SU-DHL-6 (cell line): Measurements from ENCODE around the gene DUSP3.

ENCODE experiments used
- CTCF ChIP-seq: fragments of 200-600 bp; sonication (generic); IDR thresholded peaks from one replicate; pipeline ENCODE4 v1.5.1; 2017; ENCODE audit warnings: antibody characterized with exemption, mild to moderate bottlenecking, low read length, moderate library complexity; ENCODE audit not compliant: insufficient read depth, poor library complexity, severe bottlenecking
- EZH2phosphoT487 ChIP-seq: fragments of 200-600 bp; sonication (generic), shearing (Covaris generic); conservative IDR thresholded peaks from 2 replicates; pipeline ENCODE4 v1.6.1; 2018; ENCODE audit warnings: mild to moderate bottlenecking, antibody characterized with exemption, low read length, moderate library complexity, mixed read lengths

GRCh38 chr17:43745541-43745940 is 33.2 kb downstream of the DUSP3 start:
- TF ChIP-seq CTCF (no peak), EZH2phosphoT487 (no peak)
